Neuronal stem cell (in vitro differentiated cells): ENCODE measurements around the gene INVS.

Source experiments
- DNase-seq: peaks from one replicate; pipeline ENCODE4 v3.0.0-alpha.2; 2013; ENCODE audit warnings: low spot score
- H2AFZ ChIP-seq: one replicate; pipeline ENCODE4 v1.6.1; 2013; ENCODE audit warnings: mild to moderate bottlenecking, low read length, inconsistent platforms
- H2AK5ac ChIP-seq: 2 replicates; pipeline ENCODE4 v1.6.1; 2013; ENCODE audit warnings: low read depth, mild to moderate bottlenecking, inconsistent platforms, low read length, moderate library complexity, mixed read lengths
- H2BK120ac ChIP-seq: 2 replicates; pipeline ENCODE4 v1.6.1; 2013; ENCODE audit warnings: low read depth, mild to moderate bottlenecking, inconsistent platforms, low read length, moderate library complexity, mixed read lengths
- H2BK12ac ChIP-seq: one replicate; pipeline ENCODE4 v1.6.1; 2013; ENCODE audit warnings: low read length, inconsistent platforms
- H2BK15ac ChIP-seq: 2 replicates; pipeline ENCODE4 v1.6.1; 2013; ENCODE audit warnings: mild to moderate bottlenecking, low read length, inconsistent platforms, mixed read lengths
- H2BK5ac ChIP-seq: one replicate; pipeline ENCODE4 v1.6.1; 2013; ENCODE audit warnings: inconsistent platforms, mild to moderate bottlenecking, low read length, moderate library complexity
- H3K14ac ChIP-seq: one replicate; pipeline ENCODE4 v1.6.1; 2013; ENCODE audit warnings: low read length, inconsistent platforms
- H3K18ac ChIP-seq: 2 replicates; pipeline ENCODE4 v1.6.1; 2013; ENCODE audit warnings: low read length, inconsistent platforms
- H3K23ac ChIP-seq: 2 replicates; pipeline ENCODE4 v1.6.1; 2013; ENCODE audit warnings: low read depth, mild to moderate bottlenecking, mixed read lengths, low read length, inconsistent platforms; ENCODE audit not compliant: poor library complexity
- H3K27ac ChIP-seq: replicated peaks from 3 replicates; pipeline ENCODE4 v1.5.1; 2013; ENCODE audit warnings: low read length, inconsistent platforms
- H3K27me3 ChIP-seq, 3 experiments: 2 replicates each; pipeline ENCODE4 v1.6.1; 2013; ENCODE audit warnings: low read length in 3 of 3, mild to moderate bottlenecking in 2 of 3, inconsistent platforms in 1 of 3, low read depth in 1 of 3, mixed read lengths in 1 of 3, moderate library complexity in 1 of 3; ENCODE audit not compliant: control insufficient read depth in 3 of 3, insufficient read depth in 3 of 3
- H3K36me3 ChIP-seq, 2 donors: replicated peaks in 1 of 2; 2 replicates each; pipeline ENCODE4 v1.6.1; 2013; ENCODE audit warnings: low read length in 2 of 2; ENCODE audit not compliant: control insufficient read depth in 2 of 2, insufficient read depth in 2 of 2
- H3K4ac ChIP-seq: 2 replicates; pipeline ENCODE4 v1.6.1; 2013; ENCODE audit warnings: inconsistent platforms, mild to moderate bottlenecking, low read length, moderate library complexity
- H3K4me1 ChIP-seq, 2 donors: 1 replicate in 1 of 2; 2 replicates in 1 of 2; pipeline ENCODE4 v1.6.1; 2013; ENCODE audit warnings: low read length in 2 of 2, low read depth in 1 of 2; ENCODE audit not compliant: control insufficient read depth in 2 of 2, insufficient read depth in 1 of 2
- H3K4me2 ChIP-seq: one replicate; pipeline ENCODE4 v1.6.1; 2013; ENCODE audit warnings: mild to moderate bottlenecking, low read length, inconsistent platforms; ENCODE audit not compliant: insufficient read depth, poor library complexity, severe bottlenecking
- H3K4me3 ChIP-seq, 2 donors: 2 replicates each; pipeline ENCODE4 v1.5.1; 2013; ENCODE audit warnings: low read length in 2 of 2, mild to moderate bottlenecking in 2 of 2, inconsistent platforms in 1 of 2, moderate library complexity in 1 of 2
- H3K79me1 ChIP-seq: one replicate; pipeline ENCODE4 v1.6.1; 2013; ENCODE audit warnings: low read depth, mild to moderate bottlenecking, inconsistent platforms, low read length, moderate library complexity
- H3K9ac ChIP-seq: one replicate; pipeline ENCODE4 v1.6.1; 2013; ENCODE audit warnings: mild to moderate bottlenecking, low read depth, low read length, inconsistent platforms; ENCODE audit not compliant: poor library complexity
- H3K9me3 ChIP-seq, 2 donors: replicated peaks in 1 of 2; 2 replicates each; pipeline versions ENCODE3 to v1.6.1; 2013; ENCODE audit warnings: low read length in 2 of 2, mild to moderate bottlenecking in 2 of 2, inconsistent platforms in 1 of 2, low read depth in 1 of 2, mixed read lengths in 1 of 2, moderate library complexity in 1 of 2; ENCODE audit not compliant: control insufficient read depth in 2 of 2, insufficient read depth in 1 of 2
- H4K8ac ChIP-seq: one replicate; pipeline ENCODE4 v1.6.1; 2013; ENCODE audit warnings: low read depth, mild to moderate bottlenecking, inconsistent platforms, low read length, moderate library complexity
- H4K91ac ChIP-seq: one replicate; pipeline ENCODE4 v1.6.1; 2013; ENCODE audit warnings: low read length, low read depth, mild to moderate bottlenecking, inconsistent platforms; ENCODE audit not compliant: poor library complexity
- WGBS, 2 donors: extraction: QIAGEN DNeasy Blood & Tissue Kit; methylation state at CpG; one replicate each; pipeline ENCODE4 v1.1.7; 2013; ENCODE audit warnings: missing lambda C conversion rate in 2 of 2, mixed read lengths in 1 of 2; ENCODE audit not compliant: insufficient read length in 2 of 2, insufficient replicate concordance in 1 of 2; ENCODE audit errors: extremely low coverage in 2 of 2; 5-methylcytosine and 5-hydroxymethylcytosine counted together

The INVS gene

GRCh38 chr9:100211476-100211875 is 112.4 kb downstream of the INVS start:
- no peak overlapping the region for H3K4me3 ChIP-seq
- H2BK5ac ChIP-seq = no peak overlapping the region
- no CpG with 5 or more reads among the region's 1 CpG for WGBS, 2 donors
- peaks cover 0 to 24% of the 10 kb centered on the region in 2 donors for H3K36me3 ChIP-seq
- no peaks in the 10 kb centered on the region for H3K27me3 ChIP-seq
- no peak overlapping the region for H3K4ac ChIP-seq
- H2BK15ac ChIP-seq = no peak overlapping the region
- no peak overlapping the region for H4K91ac ChIP-seq
- no peak overlapping the region for H2BK12ac ChIP-seq
- no peak for DNase-seq
- H3K14ac ChIP-seq = no peak overlapping the region
- H3K27ac ChIP-seq = no peak overlapping the region
- no peak overlapping the region for H3K23ac ChIP-seq
- H3K18ac ChIP-seq = no peak overlapping the region
- no peak overlapping the region for H4K8ac ChIP-seq
- H3K4me1 ChIP-seq = no peaks in the 10 kb centered on the region
- no peak overlapping the region for H2AK5ac ChIP-seq
- H2BK120ac ChIP-seq = no peak overlapping the region
- no peaks in the 10 kb centered on the region for H3K9me3 ChIP-seq
- H3K9ac ChIP-seq = no peak overlapping the region
- H3K79me1 ChIP-seq = no peaks in the 10 kb centered on the region
- H2AFZ ChIP-seq = no peak overlapping the region
- H3K4me2 ChIP-seq = no peak overlapping the region

GRCh38 chr9:100213730-100214477 is 114.9 kb downstream of the INVS start:
- Histone ChIP-seq H3K9me3 (no peaks in the 10 kb centered on the region), H2BK120ac (no peak overlapping the region), H3K4ac (no peak overlapping the region), H2AK5ac (no peak overlapping the region), H3K4me3 (no peak overlapping the region), H3K18ac (no peak overlapping the region), H3K27me3 (no peaks in the 10 kb centered on the region), H4K8ac (no peak overlapping the region), H3K23ac (no peak overlapping the region), H3K79me1 (no peaks in the 10 kb centered on the region), H3K14ac (no peak overlapping the region), H2AFZ (no peak overlapping the region), H2BK15ac (no peak overlapping the region), H2BK12ac (no peak overlapping the region), H2BK5ac (no peak overlapping the region), H3K27ac (no peak overlapping the region), H3K4me2 (no peak overlapping the region), H3K36me3 (peaks cover 0 to 24% of the 10 kb centered on the region in 2 donors), H4K91ac (no peak overlapping the region), H3K9ac (no peak overlapping the region), H3K4me1 (no peaks in the 10 kb centered on the region)
- WGBS, 2 donors = no CpG with 5 or more reads among the region's 5 CpGs
- DNase-seq = no peak

DNA sequence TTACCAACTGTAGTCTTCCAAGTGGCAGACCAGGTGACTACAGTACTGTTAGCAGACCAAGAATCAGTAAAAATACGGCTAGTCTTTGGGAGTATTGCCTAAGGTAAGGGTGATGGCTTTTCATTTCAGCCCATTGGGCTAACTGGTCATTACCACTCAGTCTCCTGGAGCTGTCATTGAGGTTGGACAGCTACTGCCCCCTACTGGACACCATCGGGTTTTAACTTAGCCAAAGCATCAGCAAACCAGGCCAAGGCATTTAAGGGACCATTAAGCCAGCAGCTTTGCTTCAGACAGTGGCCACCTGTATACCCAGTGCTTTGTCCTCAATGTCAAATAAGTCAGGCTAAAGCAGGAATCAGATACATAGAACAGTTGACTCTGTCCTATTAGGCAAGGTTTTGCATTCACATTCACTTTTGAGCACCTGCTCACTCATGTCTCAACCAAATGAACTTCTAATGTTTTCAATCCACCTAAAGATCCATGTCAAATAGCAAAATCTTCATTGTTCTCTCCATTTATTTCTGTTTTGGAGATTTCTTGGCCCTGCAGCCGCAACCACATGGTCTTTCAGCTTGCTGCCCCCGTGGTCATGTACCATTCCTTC is 117.2 kb downstream of the INVS start:
- Histone ChIP-seq H3K18ac (no peak overlapping the region), H3K4ac (no peak overlapping the region), H3K4me2 (no peak overlapping the region), H3K27ac (no peak overlapping the region), H3K79me1 (no peaks in the 10 kb centered on the region), H4K8ac (no peak overlapping the region), H3K9ac (no peak overlapping the region), H2AK5ac (no peak overlapping the region), H2BK15ac (no peak overlapping the region), H2AFZ (no peak overlapping the region), H3K36me3 (peaks cover 0 to 24% of the 10 kb centered on the region in 2 donors), H3K9me3 (no peaks in the 10 kb centered on the region), H2BK5ac (no peak overlapping the region), H3K4me1 (no peaks in the 10 kb centered on the region), H2BK120ac (no peak overlapping the region), H2BK12ac (no peak overlapping the region), H3K14ac (no peak overlapping the region), H4K91ac (no peak overlapping the region), H3K4me3 (no peak overlapping the region), H3K27me3 (no peaks in the 10 kb centered on the region), H3K23ac (no peak overlapping the region)
- DNase-seq = peak; percentile 42
- WGBS, 2 donors = no CpG with 5 or more reads among the region's 4 CpGs

DNA sequence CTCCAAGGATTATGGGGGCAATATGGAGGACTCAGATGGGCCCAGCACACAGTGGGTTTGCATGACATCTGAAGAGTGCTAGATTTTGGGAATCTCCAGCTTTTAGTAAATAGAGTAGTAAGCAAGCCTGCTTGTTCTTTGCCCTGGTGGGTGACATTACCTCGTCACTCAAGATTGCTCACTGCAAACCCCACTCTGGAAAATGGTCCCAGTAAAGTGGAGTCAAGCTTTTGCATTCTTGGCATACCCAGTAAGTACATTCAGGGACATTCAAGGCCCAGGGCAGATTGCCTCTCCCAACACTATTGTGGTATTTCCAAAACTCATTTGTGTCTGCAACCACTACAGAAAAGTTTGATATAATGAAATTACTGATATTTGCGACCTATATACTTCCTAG is 118.5 kb downstream of the INVS start:
- no peak overlapping the region for H3K4ac ChIP-seq
- no peak overlapping the region for H4K8ac ChIP-seq
- no peak overlapping the region for H3K18ac ChIP-seq
- H3K4me2 ChIP-seq = no peak overlapping the region
- no peak for DNase-seq
- H3K23ac ChIP-seq = no peak overlapping the region
- H3K27me3 ChIP-seq = no peaks in the 10 kb centered on the region
- no peak overlapping the region for H3K27ac ChIP-seq
- H2AFZ ChIP-seq = no peak overlapping the region
- no peak overlapping the region for H3K4me3 ChIP-seq
- no peaks in the 10 kb centered on the region for H3K9me3 ChIP-seq
- no peak overlapping the region for H2BK15ac ChIP-seq
- no peak overlapping the region for H3K14ac ChIP-seq
- no peak overlapping the region for H2BK5ac ChIP-seq
- no peaks in the 10 kb centered on the region for H3K79me1 ChIP-seq
- H3K4me1 ChIP-seq = no peaks in the 10 kb centered on the region
- no CpG with 5 or more reads among the region's 2 CpGs for WGBS, 2 donors
- no peak overlapping the region for H2BK120ac ChIP-seq
- no peak overlapping the region for H3K9ac ChIP-seq
- peaks cover 0 to 24% of the 10 kb centered on the region in 2 donors for H3K36me3 ChIP-seq
- no peak overlapping the region for H4K91ac ChIP-seq
- no peak overlapping the region for H2AK5ac ChIP-seq
- H2BK12ac ChIP-seq = no peak overlapping the region
